GM12878 (cell line): Measurements from ENCODE around the gene MGLL.

ENCODE experiments used
- CHD2 ChIP-seq: IDR thresholded peaks from 2 replicates; pipeline ENCODE4 v1.6.1; 2011; ENCODE audit warnings: low read depth, low read length, improper control_type of control experiment, borderline replicate concordance
- CREB1 ChIP-seq: IDR thresholded peaks from 2 replicates; pipeline ENCODE4 v1.6.1; 2012; ENCODE audit warnings: low read depth, mild to moderate bottlenecking, inconsistent platforms
- NRF1 ChIP-seq: conservative IDR thresholded peaks from 2 replicates; pipeline ENCODE4 v1.6.1; 2011; ENCODE audit warnings: mild to moderate bottlenecking, low read depth, low read length, improper control_type of control experiment
- POLR2A ChIP-seq: IDR thresholded peaks from 2 replicates; pipeline ENCODE4 v1.6.1; 2011; ENCODE audit warnings: low read depth, mild to moderate bottlenecking, low read length
- POLR2AphosphoS5 ChIP-seq: IDR thresholded peaks from 2 replicates; pipeline ENCODE4 v1.6.1; 2011; ENCODE audit warnings: mild to moderate bottlenecking, low read length, inconsistent platforms
- RCOR1 ChIP-seq: conservative IDR thresholded peaks from 2 replicates; pipeline ENCODE4 v1.6.1; 2012; ENCODE audit warnings: low read depth, low read length, improper control_type of control experiment
- SMC3 ChIP-seq: IDR thresholded peaks from 2 replicates; pipeline ENCODE4 v1.6.1; 2011; ENCODE audit warnings: low read length, improper control_type of control experiment, borderline replicate concordance
- SUPT20H ChIP-seq: IDR thresholded peaks from 2 replicates; pipeline ENCODE4 v1.6.1; 2011; ENCODE audit warnings: low read depth, mild to moderate bottlenecking, low read length, moderate library complexity, borderline replicate concordance; ENCODE audit not compliant: control insufficient read depth
- TF ChIP-seq, protein P1 (sequence below), 3 experiments: IDR thresholded peaks in 2 of 3; conservative IDR thresholded peaks in 1 of 3; 2 replicates each; pipeline ENCODE4 v1.5.1; 2011; ENCODE audit warnings: low read depth in 3 of 3, low read length in 3 of 3, mild to moderate bottlenecking in 3 of 3, control low read depth in 2 of 3, moderate library complexity in 2 of 3, inconsistent platforms in 1 of 3, mixed read lengths in 1 of 3; ENCODE audit not compliant: control insufficient read depth in 2 of 3, insufficient read depth in 1 of 3; ENCODE audit errors: extremely low read depth in 1 of 3
- TF ChIP-seq, protein P2 (sequence below): IDR thresholded peaks from 2 replicates; pipeline ENCODE4 v1.6.1; 2012; ENCODE audit warnings: low read depth, low read length, improper control_type of control experiment

DNA sequence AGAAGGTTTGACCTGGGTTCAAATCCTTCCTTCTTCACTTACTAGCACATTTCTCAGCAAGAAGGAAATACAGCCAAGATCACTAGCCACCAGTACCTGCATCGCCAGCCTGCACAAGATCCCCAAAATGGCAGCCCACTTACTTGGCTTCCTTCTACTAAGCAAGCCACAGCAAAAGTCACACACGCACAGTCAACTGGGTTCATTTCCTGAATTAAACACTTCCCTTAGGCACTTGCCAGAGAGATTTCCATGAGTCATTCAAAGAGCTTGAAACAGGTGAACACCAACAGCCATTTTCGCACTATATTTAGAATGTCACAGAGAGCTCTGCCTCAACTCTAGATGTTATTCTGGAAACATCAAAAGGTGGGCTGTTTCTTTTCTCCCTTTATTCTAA, 42.6 kb downstream of the MGLL start:
- no peak for TF ChIP-seq CHD2
- TF ChIP-seq, protein P1, sequence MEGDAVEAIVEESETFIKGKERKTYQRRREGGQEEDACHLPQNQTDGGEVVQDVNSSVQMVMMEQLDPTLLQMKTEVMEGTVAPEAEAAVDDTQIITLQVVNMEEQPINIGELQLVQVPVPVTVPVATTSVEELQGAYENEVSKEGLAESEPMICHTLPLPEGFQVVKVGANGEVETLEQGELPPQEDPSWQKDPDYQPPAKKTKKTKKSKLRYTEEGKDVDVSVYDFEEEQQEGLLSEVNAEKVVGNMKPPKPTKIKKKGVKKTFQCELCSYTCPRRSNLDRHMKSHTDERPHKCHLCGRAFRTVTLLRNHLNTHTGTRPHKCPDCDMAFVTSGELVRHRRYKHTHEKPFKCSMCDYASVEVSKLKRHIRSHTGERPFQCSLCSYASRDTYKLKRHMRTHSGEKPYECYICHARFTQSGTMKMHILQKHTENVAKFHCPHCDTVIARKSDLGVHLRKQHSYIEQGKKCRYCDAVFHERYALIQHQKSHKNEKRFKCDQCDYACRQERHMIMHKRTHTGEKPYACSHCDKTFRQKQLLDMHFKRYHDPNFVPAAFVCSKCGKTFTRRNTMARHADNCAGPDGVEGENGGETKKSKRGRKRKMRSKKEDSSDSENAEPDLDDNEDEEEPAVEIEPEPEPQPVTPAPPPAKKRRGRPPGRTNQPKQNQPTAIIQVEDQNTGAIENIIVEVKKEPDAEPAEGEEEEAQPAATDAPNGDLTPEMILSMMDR (IDR thresholded peaks at IDR 0.05 in 2 of 3, conservative IDR thresholded peaks at IDR 0.05 in 1 of 3; ENCODE audit: control insufficient read depth in 2 of 3, extremely low read depth in 1 of 3, insufficient read depth in 1 of 3, low read depth in 3 of 3, low read length in 3 of 3), result no peak
- no peak for TF ChIP-seq RCOR1
- TF ChIP-seq SMC3, result no peak
- no peak for TF ChIP-seq CREB1
- TF ChIP-seq POLR2AphosphoS5, result no peak
- TF ChIP-seq NRF1, result no peak
- TF ChIP-seq SUPT20H, result no peak
- no peak for TF ChIP-seq POLR2A
- TF ChIP-seq, protein P2, sequence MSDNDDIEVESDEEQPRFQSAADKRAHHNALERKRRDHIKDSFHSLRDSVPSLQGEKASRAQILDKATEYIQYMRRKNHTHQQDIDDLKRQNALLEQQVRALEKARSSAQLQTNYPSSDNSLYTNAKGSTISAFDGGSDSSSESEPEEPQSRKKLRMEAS, result no peak
